Activated CD8-positive, alpha-beta memory T cell treated with anti-CD3 and anti-CD28 coated beads for 48 hours (primary cell): ENCODE results near the gene TMEM218.

Experiments used
- DNase-seq, 3 experiments: peaks; one replicate each; pipeline ENCODE4 v3.0.0-alpha.2; 2020; ENCODE audit warnings: low read depth in 2 of 3, low spot score in 2 of 3

The TMEM218 gene

GRCh38 chr11:125129316-125129993, 18.0 kb upstream of the TMEM218 start:
- no peak for DNase-seq

- no peak for DNase-seq
Observed at GRCh38 chr11:125128450-125128849, 17.0 kb upstream of the TMEM218 start.

- no peak for DNase-seq
Observed at GRCh38 chr11:125124618-125124992, 13.2 kb upstream of the TMEM218 start.

DNA sequence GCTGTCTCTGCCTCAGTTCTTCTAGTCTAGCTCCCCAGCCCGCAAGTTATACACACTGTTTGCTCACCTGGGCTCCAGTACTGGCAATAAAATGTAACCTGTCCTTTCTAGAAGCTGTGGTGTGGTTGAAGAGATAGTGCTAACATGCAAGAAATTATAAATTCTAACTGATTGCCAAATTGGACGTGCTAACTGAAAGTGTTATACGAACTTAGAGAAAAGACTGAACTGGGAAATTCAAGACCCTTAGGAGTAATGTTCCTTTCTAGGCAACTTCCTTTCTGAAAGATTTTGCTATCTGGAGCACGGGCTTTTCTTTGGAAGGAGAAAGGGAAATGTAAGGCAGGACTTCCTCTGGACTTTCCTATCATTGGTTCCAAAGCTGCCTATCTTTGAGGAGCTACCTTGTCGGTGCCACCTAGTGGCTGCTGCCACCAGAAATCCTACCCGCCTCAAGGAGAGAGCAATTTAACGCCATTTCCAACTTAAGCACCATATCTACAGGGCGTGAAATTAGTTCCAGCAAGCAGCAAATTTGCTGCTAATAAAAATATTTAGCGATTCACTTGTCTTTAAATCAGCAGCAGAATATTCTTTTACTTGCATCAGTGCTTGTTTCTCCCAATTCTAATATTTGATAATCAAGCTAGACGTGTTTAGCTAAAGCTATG, 12.7 kb upstream of the TMEM218 start:
- no peak for DNase-seq

- DNase-seq = no peak
Observed at GRCh38 chr11:125123194-125123946, 11.9 kb upstream of the TMEM218 start.

DNA sequence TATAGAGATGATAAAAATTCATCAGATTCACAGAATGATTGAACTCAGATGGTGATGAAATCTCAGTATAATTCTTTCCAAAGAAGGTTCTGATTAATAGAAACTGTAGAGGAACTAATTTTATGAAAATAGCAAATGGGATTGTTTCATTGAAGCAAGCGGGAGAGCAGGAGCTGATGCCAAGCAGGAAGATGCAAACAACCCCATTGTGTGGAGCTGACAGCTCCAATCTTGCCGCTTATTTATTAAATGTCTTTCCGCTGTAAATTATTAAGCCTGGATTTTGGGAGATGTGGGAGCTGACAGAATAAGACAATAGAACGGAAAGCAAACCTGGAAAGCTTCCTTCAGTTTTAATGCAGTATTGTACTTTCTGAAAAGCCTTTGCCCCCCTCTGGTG, 6.0 kb upstream of the TMEM218 start:
- DNase-seq = no peak

DNA sequence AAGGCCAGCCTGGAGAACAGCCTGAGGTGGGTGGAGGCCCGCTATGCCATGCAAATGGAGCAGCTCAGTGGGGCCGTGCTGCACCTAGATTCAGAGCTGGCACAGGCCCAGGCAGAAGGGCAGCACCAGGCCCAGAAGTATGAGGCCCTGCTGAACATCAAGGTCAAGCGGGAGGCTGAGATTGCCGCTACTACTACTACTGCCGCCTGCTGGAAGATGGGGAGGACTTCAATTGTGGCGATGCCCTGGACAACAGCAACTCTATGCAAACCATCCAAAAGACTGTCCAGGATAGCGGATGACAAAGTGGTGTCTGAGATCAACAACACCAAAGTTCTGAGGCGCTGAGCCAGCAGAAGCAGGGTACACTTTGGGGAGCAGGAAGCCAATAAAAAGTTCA, 3.1 kb upstream of the TMEM218 start:
- no peak for DNase-seq

- DNase-seq = no peak
Observed at GRCh38 chr11:125112208-125112604, 780 bp upstream of the TMEM218 start.

DNA sequence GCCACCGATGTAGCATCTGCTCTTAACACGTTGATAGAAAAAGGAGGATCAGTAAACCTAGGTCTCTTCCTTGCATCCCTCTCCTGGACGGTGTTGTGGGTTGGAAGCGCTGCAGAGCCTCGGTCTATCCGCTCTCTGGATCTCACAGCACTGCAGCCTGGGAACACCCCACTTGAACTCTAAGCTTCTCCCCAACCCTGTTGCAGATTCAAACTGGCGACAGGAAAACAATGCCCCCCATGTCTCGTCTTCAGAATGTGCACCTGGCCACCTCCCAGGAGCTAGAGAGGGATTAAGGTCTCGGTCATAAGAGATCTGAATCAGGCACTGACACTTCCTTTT, 454 bp downstream of the TMEM218 start:
- no peak for DNase-seq

DNA sequence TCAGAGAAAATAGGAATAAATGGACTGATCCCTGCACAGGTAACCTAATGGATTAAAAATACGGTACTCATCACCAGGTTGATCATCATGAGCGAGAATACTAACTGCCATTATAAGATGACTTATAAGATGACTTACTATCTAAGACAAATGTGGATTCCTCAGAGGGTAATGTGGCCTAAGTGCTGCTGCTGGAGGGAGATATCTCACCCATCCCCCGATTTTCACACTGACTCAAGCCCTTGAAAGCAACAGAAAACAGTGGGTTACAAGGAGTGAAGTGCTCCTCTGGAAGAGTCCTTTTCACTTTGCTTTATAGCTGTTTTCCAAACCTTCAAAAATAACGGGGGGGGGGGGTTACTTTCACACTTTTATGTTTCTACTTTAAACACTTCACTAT, 920 bp downstream of the TMEM218 start:
- DNase-seq = no peak

GRCh38 chr11:125108469-125108868, 3.0 kb downstream of the TMEM218 start:
- DNase-seq = no peak

GRCh38 chr11:125105926-125106325, 5.5 kb downstream of the TMEM218 start:
- DNase-seq = no peak

GRCh38 chr11:125102510-125102909, 8.9 kb downstream of the TMEM218 start:
- DNase-seq = no peak

- DNase-seq = no peak
Observed at GRCh38 chr11:125102025-125102424, 9.4 kb downstream of the TMEM218 start.

DNA sequence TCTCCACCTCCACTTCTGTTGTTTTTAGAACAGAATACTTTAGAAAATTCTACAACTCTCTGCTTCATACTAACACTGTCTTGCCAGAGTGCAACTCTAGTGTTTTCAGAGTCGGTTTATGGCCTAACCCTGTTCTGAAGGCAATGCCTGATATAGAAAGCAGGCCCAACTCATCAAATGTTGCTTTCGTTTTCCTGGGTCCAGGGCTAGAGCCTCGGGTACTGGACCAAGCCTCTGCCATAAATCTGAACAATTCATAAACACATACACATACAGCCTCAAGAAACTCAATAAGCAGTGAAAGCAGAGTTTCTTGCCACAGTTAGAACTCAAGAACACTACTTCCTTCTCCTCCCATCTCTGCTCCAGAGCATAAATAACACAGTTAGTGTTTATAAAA, 9.8 kb downstream of the TMEM218 start:
- DNase-seq = no peak

DNA sequence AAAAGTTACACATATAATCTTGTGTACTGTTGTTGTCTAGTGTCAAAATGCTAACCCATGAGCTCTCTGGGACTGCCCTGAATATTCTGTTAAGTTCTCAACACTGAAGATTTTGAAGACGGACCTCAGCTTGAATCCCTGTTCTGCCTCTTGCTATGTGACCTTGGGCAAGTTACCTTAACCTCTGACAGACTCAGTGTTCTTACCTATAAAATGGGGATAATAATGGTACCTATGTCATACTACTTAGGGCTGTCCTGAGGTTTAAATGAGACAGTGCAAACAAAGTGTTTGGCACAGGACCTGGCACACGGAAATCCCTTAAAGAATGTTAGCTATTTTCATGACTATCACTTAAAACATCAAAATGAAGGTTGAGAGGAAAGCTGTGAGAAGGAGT, 11.3 kb downstream of the TMEM218 start:
- no peak for DNase-seq

DNA sequence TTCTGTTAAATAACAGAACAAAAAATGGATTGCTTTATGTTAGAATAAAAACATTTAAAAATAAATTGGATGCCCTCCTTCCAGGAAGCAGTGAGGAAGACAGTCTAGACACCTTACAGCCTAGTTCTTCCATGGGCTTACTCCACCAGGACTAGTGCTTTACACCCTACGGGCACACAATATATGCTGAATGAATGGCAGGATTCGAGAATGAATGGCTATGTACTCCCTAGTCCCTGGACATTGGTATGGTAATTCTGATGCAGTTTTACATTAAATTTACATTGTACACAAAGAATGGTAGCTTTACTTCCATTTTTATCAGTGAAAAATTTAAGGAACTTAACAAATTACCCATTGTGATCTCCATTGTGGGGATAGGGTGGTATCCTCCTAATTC, 16.7 kb downstream of the TMEM218 start:
- DNase-seq = no peak

DNA sequence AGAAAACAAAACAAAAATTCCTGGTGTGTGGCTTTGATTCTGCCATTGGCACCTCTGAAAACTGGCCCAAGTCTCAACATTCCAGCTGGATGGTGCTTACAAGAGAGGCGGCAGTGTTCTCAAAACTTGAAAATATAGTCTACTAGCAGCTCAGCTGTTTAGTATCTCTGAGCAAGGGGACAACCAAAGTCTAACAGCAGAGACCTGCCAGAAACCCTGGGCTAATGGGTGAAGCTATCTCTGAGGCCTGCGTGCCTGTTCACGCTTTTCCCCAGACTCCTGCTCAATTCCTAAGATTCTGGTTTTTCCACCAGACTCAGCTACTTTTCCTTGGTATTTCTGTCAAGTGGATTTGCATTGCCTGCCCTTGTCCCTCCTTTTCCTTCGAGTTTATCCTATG, 17.9 kb downstream of the TMEM218 start:
- DNase-seq = no peak

GRCh38 chr11:125092669-125093068, 18.8 kb downstream of the TMEM218 start:
- no peak for DNase-seq

GRCh38 chr11:125091877-125092664, 19.4 kb downstream of the TMEM218 start:
- no peak for DNase-seq

DNA sequence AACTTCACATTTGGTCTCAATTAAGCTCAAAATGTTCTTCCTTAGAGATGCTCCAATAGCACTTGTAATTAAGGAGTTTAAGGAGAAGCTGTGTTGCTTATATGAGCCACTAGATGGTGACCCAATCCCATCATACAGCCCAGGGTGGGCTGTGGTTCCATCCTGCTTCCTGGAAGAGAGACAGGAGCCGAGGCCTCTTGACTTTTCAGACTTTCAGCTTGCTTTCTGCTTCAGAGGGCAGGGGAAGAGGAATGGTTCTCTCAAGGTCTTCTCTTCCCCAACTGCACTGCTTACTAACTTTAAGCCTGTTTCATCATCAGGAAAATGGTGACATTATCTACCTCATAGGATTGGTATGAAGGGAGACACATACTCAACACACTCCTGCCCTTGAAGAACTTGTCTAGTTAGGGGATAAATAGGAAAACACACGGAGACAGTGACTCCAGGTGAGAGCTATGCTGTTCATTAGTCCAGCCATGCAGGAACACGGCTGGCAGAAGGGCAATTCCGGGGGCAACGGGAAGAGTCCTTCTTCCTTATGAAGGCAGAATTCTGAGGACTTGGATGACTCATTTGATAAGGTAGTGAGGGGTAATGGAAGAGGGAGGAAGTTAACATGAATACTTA, 20.1 kb downstream of the TMEM218 start:
- no peak for DNase-seq
